Fibroblast of lung (primary cell): ENCODE measurements around the gene ZCCHC17.

ENCODE experiments used
- CTCF ChIP-seq, 2 donors: IDR thresholded peaks in 1 of 2; conservative IDR thresholded peaks in 1 of 2; 1 replicate in 1 of 2; 2 replicates in 1 of 2; pipeline ENCODE4 v1.5.1; 2011 to 2012; ENCODE audit warnings: low read length in 2 of 2, control low read depth in 1 of 2, inconsistent platforms in 1 of 2, low read depth in 1 of 2, mild to moderate bottlenecking in 1 of 2
- EZH2 ChIP-seq: IDR thresholded peaks from 2 replicates; pipeline ENCODE4 v1.5.1; 2012; ENCODE audit warnings: low read length, control low read depth, mild to moderate bottlenecking; ENCODE audit errors: missing control alignments

GRCh38 chr1:31373897-31374486, 77.2 kb downstream of the ZCCHC17 start:
- TF ChIP-seq CTCF (conservative IDR thresholded peaks at IDR 0.05 in 1 of 2, IDR thresholded peaks at IDR 0.05 in 1 of 2; ENCODE audit: low read depth in 1 of 2, low read length in 2 of 2), result no peak
- no peak for TF ChIP-seq EZH2
